BJ (cell line): ENCODE measurements around the gene PRKAG2. TPM values are rescaled to one million over a fixed set of nuclear protein-coding genes. Genes with fewer than 3 reads are reported as not detected.

ENCODE experiments used
- CTCF ChIA-PET: fragments of 350-600 bp; formaldehyde crosslinking; extraction: SDS; loops from one replicate; lab custom pipeline; 2021; ENCODE audit warnings: antibody characterized with exemption, inconsistent platforms; lab: Yijun Ruan, JAX
- POLR2A ChIA-PET: fragments of 300-600 bp; sonication (Branson Sonifier 250); formaldehyde crosslinking; extraction: SDS; loops from one replicate; lab custom pipeline; 2021; ENCODE audit warnings: antibody characterized with exemption; lab: Charles Lee
- DNase-seq: peaks from one replicate; pipeline ENCODE4 v3.0.0-alpha.2; 2011; ENCODE audit warnings: low read depth
- H3K27me3 ChIP-seq: 2 replicates; pipeline ENCODE4 v1.6.0; 2011; ENCODE audit warnings: low read length; ENCODE audit not compliant: control insufficient read depth, insufficient read depth
- H3K36me3 ChIP-seq: 2 replicates; pipeline ENCODE4 v1.5.1; 2011; ENCODE audit warnings: low read length; ENCODE audit not compliant: control insufficient read depth, insufficient read depth
- H3K4me3 ChIP-seq: 2 replicates; pipeline ENCODE4 v1.5.1; 2011; ENCODE audit warnings: low read depth, mild to moderate bottlenecking, control low read depth, low read length
- polyA plus RNA-seq: library from polyadenylated mRNA; depleted of rRNA; stranded (reverse); fragments of >200 nt; gene quantifications from 2 replicates; pipeline ENCODE4 v1.2.3, GENCODE V29; 2011
- TF ChIP-seq, protein P1 (sequence below): IDR thresholded peaks from 2 replicates; pipeline ENCODE4 v1.5.1; 2011; ENCODE audit warnings: low read depth, mild to moderate bottlenecking, control low read depth, inconsistent platforms, low read length, moderate library complexity; ENCODE audit not compliant: insufficient read depth

PRKAG2 gene
- polyA plus RNA-seq, 1 experiment = 11.3 TPM

DNA sequence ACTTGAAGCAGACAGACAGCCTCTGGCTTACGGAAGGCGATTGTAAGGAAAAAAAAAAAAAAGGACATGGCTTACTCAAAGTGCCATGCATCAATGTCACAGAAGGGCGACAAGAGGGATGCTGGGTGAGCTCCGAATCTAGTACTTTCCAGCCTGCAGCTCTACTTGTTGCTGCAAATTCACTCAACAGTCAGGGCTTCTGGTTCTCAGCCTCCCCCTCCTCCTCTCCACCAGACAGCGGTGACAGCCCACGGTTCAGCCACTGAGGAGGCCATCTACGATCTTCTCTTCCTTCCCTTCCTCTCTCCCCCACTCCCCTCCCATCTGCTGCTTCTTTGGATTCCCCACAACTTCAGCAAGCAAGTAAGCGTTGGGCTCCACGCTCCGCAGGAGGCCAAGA, 63.5 kb downstream of the PRKAG2 start:
- POLR2A ChIA-PET = no interaction called here
- peaks cover 16% of the 10 kb centered on the region for H3K27me3 ChIP-seq
- DNase-seq = no peak
- no peaks in the 10 kb centered on the region for H3K36me3 ChIP-seq
- TF ChIP-seq, protein P1, sequence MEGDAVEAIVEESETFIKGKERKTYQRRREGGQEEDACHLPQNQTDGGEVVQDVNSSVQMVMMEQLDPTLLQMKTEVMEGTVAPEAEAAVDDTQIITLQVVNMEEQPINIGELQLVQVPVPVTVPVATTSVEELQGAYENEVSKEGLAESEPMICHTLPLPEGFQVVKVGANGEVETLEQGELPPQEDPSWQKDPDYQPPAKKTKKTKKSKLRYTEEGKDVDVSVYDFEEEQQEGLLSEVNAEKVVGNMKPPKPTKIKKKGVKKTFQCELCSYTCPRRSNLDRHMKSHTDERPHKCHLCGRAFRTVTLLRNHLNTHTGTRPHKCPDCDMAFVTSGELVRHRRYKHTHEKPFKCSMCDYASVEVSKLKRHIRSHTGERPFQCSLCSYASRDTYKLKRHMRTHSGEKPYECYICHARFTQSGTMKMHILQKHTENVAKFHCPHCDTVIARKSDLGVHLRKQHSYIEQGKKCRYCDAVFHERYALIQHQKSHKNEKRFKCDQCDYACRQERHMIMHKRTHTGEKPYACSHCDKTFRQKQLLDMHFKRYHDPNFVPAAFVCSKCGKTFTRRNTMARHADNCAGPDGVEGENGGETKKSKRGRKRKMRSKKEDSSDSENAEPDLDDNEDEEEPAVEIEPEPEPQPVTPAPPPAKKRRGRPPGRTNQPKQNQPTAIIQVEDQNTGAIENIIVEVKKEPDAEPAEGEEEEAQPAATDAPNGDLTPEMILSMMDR = no peak
- CTCF ChIA-PET = interaction anchor here (1.1 kb wide), 1 partner anchor 37 kb away, joined by 3 read pairs; no protein-coding TSS in a partner anchor
- no peak overlapping the region for H3K4me3 ChIP-seq

GRCh38 chr7:151812967-151813366, 63.9 kb downstream of the PRKAG2 start:
- Histone ChIP-seq H3K4me3 (no peak overlapping the region), H3K36me3 (no peaks in the 10 kb centered on the region), H3K27me3 (peaks cover 14% of the 10 kb centered on the region)
- POLR2A ChIA-PET = no interaction called here
- CTCF ChIA-PET = no interaction called here
- DNase-seq = no peak
- TF ChIP-seq, protein P1 = no peak

DNA sequence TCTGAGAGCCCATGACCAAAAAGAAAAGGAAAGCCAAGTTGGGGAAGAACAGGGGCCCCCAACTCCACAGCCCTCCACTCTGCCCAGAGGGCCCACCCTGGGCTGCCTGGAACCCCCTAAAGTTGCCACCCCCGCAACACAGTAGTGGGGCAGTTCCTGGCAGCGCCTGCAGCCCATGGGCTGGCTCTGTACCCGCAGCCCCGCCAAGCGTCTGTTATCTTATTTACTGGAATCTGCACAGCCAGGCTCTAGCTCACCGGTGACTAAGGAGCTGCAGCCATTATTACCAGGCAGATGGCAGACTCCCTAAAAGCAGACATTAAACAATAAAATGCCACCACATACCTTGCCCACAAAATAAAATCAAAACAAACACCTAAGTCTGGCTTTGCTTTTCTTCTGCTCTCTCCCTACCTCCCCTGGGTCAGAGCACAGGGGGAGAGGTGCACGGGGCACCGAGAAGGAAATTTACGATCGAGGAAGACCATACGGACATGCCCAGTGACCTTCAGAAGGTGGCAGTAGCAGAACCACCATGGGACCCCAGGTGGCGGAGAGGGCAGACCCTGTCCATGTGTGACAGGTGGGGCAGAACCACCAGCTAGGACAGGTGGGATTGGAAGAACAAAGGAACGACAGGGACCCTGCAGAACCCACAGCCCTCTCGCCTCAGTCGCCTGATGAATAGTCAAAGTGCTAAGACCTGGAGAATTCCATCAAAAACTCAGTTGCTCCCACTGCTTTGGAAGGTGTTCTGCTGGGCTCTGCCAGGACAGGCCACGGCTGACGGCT, 66.3 kb downstream of the PRKAG2 start:
- DNase-seq = no peak
- no peak overlapping the region for H3K4me3 ChIP-seq
- ChIA-PET POLR2A (no interaction called here), CTCF (interaction anchor here (1.0 kb wide), 1 partner anchor 25 kb away, joined by 3 read pairs; no protein-coding TSS in a partner anchor)
- H3K36me3 ChIP-seq = no peaks in the 10 kb centered on the region
- TF ChIP-seq, protein P1 = no peak
- peaks cover 17% of the 10 kb centered on the region for H3K27me3 ChIP-seq

GRCh38 chr7:151809864-151810170, 67.1 kb downstream of the PRKAG2 start:
- H3K27me3 ChIP-seq = peaks cover 15% of the 10 kb centered on the region
- TF ChIP-seq, protein P1 = no peak
- no peak for DNase-seq
- no peaks in the 10 kb centered on the region for H3K36me3 ChIP-seq
- ChIA-PET CTCF (no interaction called here), POLR2A (no interaction called here)
- H3K4me3 ChIP-seq = no peak overlapping the region

DNA sequence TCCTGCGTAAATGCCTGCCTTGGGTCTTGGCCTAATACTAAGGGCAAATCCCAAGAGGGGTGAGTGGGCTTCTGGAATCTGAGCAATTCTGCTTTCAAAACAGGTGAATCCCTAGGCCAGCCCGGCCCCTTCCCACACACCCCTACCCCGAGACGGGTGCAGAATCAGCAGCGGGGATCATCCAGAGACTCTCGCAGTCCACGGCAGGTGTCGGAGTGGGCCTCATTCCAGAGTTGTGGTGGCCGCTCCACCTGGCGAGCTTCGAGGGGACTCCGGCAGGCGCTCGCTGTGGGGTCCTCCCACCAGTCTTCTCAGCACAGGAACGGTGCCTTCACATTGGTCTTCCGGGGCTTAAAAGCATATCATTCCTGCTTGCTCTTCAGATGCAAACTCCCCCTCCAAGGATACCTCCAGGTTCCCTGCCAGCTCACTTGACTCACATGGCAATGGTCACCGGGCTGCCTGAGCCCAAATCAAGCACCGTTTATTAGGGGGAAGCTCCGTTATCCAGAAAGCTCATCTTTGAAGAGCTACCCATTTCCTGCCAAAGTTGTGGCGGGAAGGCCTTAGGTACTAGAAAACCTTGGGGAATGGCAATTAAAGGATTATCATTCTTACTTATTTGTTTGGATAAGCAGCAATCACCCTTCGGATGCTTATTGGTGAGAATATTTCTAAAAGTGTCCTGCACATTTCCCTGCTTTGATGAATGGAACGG, 67.6 kb downstream of the PRKAG2 start:
- Histone ChIP-seq H3K4me3 (no peak overlapping the region), H3K27me3 (peaks cover 12% of the 10 kb centered on the region), H3K36me3 (no peaks in the 10 kb centered on the region)
- CTCF ChIA-PET = no interaction called here
- TF ChIP-seq, protein P1 = no peak
- POLR2A ChIA-PET = no interaction called here
- no peak for DNase-seq
